Umbilical cord (tissue), 2 donors: ENCODE measurements around the gene LGALS1. TPM values are rescaled to one million over a fixed set of nuclear protein-coding genes. Genes with fewer than 3 reads are reported as not detected.

Experiments used
- DNase-seq: peaks from one replicate; pipeline ENCODE4 v3.0.0-alpha.2; 2015; ENCODE audit warnings: low spot score
- total RNA-seq: library from RNA; depleted of rRNA; stranded (reverse); fragments of >200 nt; gene quantifications from one replicate; pipeline ENCODE4 v1.2.3, GENCODE V29; 2014; ENCODE audit warnings: low replicate concordance; ENCODE audit not compliant: insufficient read depth

LGALS1 gene
- 1,243 TPM for total RNA-seq

DNA sequence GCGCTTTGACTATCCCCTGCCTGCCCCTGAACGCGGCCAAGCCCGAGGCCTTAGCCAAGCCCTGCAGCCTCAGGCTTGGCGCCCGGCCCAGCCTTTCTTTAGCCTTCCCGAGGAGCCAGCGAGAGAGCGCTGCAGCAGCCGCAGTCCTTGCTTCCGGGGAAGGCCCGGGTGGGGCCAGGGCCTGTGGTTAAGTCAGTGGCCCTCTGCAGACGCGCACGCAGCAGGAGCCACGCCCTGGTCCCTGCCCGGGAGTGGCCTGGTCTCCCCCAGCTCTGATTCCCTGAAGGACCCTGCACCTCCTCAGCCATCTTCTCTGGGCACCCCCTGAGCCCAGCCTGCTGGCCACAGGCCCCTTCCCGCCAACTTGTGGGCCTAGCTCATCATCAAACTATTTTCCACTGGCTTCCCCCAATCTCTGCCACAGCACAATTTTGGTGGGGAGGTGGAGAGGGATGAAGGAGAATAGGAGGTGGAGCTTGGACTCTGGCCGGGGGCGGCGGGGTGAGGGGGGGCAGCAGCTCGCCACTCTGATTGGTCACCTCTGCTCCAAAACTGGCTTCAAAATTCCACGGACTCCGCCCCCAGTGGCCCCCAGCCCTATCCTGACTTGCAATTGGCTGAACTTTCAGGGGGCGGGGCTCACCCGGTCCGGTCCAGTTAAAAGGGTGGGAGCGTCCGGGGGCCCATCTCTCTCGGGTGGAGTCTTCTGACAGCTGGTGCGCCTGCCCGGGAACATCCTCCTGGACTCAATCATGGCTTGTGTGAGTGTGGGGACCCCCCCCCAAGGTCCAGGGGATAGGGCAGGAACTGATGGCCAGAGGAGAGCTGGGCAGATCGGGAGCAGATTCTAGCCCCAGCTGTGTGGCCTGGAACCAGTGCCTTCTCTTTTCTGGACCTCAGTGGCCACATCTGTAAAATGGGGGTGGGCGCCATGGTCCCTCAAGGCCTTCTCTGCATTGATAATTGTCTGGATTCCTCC is at the start of gene LGALS1:
Gene LGALS1 (plus strand): TSS at position 686 of the 979 bp plus-strand sequence. CDS start 67 bp downstream, at position 753.
- peak; percentile 97 for DNase-seq

DNA sequence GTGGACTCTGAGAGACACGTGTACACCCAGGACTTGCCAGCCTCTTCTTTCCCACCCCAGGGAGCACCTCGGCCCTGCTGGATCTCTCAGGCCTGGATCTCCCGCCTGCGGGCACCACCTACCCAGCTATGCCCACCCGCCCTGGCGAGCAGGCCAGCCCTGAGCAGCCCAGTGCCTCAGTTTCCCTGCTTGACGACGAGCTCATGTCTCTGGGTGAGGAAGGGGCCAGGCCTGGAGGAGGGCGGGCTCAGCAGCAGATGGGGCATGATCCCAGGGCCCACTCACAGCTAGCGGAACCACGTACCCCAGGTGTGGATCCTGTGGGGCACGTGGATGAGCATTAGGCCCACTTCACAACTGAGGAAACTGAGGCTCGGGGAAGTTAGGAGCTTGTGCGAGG is 49.7 kb upstream of the LGALS1 start:
- no peak for DNase-seq

DNA sequence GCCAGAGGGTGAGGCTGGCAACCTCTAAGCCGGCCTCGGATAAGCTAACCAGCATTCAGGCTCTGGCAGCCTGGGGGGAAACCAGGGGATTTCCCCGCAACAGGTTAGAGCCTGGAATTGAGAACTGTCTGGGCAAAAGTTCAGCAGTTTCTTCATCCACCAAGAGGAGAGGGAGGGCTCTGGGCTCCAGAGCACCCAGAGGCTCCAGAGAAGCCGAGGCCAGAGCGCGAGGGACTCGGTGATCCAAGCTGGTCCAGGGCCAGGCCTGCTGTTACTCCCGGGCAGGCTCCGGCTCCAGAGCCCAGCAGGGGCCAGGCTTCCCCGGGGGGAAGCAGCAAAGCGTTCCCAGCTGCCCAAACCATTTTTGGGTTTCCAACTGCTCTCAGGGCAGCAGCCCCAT is 49.3 kb upstream of the LGALS1 start:
- peak; percentile 76 for DNase-seq

DNA sequence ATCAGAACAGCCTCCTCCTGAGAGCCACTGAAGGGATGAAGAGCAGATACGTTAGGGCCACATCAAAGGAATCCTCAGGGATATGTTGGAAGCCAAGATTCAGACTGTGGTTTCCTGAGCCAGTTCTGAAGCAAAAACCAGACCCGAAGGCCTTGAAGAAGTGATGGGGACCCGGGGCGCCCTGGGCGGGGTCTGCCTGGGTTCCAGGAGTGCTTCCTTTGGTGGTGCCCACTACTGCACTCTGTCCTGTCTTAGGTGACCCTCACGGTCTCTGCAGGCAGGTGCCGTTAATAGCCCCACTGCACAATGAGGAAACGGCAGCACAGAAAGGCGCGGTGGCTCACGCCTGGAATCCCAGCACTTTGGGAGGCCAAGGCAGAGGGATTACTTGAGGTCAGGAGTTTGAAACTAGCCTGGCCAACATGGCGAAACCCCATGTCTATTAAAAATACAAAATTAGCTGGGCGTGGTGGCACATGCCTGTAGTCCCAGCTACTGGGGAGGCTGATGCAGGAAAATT is 48.8 kb upstream of the LGALS1 start:
- no peak for DNase-seq

DNA sequence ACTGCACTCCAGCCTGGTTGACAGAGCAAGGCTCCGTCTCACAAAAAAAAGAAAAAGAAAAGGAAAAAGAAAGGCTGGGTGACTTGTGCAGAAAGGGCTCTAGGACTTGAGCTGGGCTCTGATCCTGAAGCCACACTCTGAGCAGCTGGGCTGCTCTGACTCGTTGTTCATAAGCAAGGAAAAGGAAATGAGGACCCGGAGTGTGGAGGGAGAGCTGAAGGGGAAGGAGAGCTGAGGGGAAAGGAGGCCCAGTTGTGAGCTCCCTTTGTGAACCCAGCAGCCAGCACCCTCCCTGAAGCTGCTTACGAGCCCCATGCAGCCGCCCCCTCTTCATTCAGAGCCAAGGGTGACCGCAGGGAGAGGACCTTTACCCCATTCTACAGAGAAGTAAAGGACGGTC is 48.3 kb upstream of the LGALS1 start:
- no peak for DNase-seq

DNA sequence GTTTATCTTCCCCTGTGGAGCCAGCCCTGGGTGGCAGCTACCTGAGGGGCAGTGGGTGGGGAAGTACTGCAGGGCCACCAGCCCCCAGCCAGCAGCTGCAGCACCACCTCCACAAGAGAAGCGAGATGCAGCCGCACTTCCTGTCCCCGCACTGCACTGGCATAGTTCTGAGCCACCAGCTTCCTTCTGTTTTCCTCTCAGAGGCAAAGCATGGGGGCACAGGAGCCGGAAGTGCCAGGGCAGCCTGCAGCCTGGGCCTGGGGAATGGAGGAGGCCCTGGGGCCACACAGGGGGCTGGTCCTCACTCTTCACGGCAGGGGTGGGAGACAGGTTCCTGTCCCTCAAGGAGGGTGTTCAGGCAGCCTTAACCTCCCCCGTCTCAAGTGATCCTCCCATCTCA is 47.9 kb upstream of the LGALS1 start:
- DNase-seq: no peak

DNA sequence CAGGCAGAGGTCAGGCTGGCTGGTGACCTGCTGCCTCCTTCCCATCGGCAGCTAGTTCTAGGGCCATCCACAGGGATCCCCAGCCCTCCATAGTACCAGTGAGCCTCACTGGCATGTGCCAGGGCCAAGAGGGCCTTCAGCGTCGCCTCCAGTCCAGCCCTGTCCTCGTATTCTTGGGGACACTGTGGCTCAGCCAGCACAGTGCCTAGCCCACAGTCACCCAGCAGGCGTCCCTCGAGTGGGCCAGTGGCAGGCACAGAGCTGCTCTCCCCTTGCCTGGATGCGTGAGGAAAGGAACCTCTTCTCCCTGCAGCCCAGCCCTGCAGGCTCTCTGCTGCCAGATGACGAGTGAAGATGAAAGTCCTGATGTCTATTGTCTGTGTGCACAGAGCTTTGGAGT is 46.6 kb upstream of the LGALS1 start:
- no peak for DNase-seq

DNA sequence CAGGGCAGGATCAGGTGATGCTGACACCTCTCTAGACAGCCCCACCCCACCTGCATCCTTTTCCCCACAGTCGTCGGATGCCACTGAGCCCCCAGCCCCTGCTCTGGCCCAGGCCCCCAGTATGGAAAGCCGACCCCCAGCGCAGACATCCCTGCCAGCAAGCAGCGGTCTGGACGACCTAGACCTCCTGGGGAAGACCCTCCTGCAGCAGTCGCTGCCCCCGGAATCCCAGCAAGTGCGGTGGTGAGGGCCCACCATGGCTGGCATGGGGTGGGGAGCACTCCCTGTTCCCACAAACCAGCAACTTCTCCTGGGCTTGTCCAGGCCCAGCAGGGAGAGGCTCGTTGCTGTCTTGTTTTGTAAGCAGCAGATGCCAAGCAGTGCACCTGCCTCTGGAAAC is 45.5 kb upstream of the LGALS1 start:
- no peak for DNase-seq

DNA sequence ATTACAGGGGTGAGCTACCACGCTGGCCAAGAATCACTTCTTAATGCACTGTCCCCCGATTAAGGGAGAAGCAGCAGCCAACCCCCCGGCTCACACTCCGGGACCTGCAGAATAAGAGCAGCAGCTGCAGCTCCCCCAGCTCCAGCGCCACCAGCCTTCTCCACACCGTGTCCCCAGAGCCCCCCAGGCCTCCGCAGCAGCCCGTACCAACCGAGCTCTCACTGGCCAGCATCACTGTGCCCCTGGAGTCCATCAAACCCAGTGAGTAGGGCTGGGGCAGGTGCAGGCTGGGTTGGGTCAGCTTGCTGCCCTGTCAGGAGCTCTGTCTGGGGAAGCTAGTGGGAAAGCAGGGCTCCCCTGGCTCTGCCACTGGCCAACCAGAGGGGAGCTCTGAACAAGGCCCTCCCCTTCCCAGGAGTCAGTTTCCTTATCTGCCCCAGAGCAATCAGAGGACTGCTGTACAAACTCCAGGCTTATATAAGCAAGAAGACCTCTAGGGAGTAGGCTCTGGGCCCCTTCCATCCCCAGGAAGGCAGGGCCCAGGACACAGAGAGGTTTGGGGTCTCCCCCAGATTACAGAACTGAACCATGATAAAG is 44.5 kb upstream of the LGALS1 start:
- DNase-seq: no peak

DNA sequence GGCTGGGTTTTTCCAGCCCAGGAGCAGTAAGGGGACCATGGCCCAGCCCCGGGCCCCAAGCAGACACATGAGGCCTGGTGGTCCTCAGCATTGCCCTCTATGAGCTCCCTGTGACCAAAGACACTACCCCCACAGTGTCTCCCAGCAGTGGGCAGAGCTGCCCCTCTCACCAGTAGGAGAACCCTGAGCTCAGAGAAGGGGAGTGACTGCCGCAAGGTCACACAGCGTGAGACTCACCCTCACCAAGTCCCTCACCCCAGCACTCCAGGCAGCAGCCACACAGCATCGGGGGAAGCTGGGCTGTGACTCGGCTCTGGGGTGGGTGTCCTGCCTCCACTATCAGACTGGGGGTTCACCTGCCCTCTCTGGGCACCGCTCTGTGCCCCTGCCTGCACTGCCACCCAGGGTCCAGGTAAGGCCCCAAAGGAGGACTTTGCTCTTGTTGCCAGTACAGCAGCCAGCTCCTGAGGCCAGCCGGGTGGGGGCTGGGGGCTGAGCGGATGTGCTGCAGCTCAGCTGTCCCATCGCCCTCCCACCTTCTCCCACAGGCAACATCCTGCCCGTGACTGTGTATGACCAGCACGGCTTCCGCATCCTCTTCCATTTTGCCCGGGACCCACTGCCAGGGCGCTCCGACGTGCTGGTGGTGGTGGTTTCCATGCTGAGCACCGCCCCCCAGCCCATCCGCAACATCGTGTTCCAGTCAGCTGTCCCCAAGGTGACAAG is 43.8 kb upstream of the LGALS1 start:
- no peak for DNase-seq

DNA sequence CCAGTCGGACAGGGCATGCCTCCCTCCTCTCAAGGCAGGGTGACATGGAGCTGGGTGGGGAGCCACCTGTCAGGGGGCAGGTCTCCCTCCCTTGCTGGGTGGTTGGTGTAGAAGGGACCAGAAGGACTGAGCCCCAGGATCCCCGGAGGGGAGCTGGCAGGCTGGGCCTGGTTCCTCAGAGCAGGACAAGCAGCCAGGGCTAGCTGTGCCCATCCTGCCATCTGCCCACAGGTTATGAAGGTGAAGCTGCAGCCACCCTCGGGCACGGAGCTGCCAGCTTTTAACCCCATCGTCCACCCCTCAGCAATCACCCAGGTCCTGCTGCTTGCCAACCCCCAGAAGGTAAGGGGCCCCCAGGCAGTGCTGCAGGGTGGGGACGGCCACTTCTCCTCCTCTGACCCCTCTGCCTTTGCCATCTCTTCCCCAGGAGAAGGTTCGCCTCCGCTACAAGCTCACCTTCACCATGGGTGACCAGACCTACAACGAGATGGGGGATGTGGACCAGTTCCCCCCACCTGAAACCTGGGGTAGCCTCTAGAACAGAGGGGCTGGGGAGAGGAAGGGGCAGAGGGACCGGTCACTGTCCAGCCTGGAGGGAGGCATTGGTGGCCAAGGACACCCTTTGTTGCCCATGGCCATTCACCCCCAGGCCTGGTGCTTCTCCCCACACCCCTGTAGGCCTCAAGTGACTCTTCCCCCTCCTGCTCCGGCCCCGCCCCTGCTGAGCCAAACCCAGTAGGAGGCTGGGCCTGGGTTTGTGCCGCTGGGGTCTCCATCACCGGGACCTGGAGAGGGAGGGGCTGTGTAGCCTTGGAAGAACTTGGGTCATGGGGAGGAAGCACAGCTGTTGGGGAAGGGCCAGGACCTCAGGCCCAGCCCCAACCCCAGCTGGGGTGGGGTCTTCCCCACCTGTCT is 43.0 kb upstream of the LGALS1 start:
- DNase-seq: no peak

DNA sequence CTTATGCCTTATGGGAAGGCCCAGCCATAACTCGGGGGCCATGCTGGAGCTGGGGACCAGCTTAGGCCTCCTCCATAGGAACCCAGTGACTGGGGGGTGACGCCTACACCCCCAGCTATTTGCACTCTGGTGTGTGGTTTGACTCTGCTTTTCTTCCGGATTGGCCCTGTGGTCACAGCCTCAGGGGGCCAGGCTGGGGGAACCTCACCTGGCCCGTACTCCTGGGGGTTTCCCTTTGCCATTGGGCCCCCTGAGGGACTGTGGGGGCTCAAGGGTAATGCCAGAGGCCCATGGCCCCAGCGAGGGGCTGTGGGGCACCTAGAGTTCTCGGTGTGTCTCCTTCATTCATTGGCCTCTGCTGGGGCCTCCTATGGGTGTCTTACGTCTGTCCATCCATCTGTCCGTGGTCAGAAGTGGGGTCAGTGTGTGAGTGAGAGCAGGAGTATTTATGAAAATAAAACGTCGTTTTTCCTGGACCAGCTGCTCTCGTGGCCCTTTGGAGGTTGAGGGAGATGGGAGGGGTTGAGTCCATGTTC is 42.3 kb upstream of the LGALS1 start:
- no peak for DNase-seq

DNA sequence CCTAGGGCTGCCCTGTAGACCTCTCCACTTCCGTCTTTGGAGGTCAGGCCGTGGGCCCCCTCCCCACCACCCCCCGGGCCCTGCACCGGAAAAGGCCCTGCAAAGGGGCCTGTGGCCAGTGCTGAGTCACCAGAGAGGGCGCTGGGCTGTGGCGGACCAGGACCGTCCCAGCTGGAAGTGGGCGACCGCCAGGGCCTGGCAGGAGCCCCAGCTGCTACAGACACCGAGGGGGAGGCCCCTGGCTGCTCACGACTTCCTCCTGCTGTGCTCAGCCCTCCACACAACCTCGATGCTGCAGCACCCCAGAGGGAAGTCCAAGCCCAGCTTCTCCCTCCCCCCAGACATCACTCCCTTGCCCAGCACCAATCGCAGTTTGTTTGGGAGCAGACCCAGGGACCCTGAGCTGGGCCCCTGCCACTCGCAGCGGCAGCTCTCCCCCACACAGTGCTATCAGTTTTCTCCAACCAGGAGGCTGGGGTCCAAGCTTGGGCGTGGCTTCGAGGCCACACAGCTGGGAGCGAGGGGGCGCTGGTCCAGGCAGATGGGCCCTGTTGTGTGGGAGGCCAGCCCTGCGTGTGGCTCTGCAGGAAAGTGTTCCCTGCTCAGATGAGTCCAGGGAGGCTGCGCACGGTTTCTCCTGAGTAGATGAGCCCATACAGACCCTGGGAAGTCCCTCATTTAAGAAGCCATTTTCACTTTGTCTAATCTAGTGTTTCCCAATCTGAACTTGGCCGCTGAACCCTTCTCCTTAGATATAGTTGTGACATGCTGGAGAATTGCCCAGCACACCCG is 41.6 kb upstream of the LGALS1 start:
- peak; percentile 96 for DNase-seq

DNA sequence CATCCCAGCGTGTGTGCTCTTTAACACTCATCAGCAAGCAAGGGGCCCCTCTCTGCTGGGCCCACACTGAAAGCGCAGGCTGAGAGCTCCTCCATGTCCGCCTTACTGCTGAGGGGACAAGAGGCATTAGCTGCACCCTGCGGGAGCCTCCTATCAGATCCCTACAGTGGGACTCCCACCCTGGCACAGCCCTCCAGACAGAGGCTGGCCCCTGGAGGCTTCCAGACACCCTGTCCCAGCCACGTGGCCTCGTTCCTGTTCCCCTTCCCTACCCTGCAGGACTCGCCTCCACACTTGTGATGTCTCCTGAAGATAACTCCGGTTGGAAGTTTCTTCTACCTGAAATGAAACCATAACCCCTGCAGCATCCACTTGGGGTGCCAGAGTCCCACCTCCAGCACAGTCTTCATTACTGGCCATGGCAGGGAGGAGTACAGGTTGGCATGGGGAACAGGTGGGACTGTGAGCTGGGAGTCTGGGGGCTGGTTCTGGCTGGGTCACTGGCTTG is 41.0 kb upstream of the LGALS1 start:
- no peak for DNase-seq

DNA sequence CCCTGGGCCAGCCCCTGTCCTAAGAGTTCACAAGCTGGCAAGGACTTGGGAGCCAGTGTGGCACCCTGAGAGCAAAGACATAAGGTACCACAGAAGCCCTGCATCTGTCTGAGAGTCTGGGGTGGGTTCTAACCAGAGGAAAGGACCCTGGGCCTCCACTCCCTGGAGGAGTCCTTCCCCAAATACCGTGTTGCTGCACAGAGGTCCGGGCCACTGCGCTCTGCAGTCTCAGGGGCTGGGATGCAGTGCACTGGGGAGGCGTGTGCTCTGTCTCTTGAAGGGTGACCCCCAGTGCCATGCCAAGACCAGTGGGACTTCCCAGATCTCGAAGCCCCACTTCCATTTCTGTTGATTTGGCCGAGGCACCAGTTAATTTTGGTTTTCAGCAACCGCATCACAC is 40.3 kb upstream of the LGALS1 start:
- DNase-seq: no peak

DNA sequence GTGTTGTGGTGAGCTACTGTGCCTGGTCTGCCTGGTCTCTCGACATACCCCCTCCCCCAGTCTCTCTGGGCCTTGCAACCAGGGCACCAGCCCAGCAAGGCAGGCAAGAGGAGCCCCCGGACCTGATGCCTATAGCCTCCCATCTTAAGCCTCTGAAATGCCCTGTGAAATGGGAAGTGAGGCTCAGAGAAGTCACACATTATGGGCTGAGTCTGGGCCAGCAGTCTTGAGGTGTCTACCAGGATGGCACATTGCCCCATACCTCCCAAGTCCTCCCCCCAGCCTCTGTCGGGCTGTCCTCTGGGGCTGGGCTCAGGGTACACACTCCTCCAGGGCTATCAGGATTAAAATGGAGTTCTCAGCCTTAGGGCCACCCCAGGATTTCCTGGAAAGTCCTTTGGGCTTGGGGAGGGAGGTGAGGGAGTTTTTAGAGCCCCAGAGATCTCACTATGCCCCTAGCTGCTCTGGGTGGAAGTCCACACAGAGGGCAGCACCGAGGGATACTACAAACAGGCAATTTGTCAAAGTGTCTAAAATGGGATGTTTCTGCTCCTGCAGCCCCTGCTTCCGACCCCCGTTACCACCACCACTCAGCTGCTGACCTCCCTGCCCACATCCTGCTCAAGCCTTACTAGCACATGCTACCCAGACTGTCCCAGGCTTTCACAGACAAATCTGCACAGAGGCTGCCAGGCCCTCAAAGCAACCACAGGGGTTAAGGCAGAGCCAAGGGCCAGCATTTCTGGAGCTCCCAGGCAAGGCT is 39.1 kb upstream of the LGALS1 start:
- DNase-seq: no peak

DNA sequence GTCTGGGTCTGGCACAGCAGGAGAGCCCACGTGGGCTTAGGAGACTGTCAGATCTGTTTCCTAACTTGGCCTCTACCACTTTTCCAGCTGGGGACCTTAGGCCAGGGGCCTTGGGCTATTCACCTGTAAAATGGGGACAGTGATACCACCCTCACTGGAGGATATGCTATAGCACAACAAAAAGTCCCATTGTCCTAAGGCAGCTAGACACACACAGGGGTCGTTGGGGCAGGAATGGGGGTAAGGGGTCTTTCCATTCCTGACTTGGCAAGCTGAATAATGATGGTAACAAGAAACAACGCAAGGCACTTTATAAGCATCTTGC is 38.5 kb upstream of the LGALS1 start:
- no peak for DNase-seq

DNA sequence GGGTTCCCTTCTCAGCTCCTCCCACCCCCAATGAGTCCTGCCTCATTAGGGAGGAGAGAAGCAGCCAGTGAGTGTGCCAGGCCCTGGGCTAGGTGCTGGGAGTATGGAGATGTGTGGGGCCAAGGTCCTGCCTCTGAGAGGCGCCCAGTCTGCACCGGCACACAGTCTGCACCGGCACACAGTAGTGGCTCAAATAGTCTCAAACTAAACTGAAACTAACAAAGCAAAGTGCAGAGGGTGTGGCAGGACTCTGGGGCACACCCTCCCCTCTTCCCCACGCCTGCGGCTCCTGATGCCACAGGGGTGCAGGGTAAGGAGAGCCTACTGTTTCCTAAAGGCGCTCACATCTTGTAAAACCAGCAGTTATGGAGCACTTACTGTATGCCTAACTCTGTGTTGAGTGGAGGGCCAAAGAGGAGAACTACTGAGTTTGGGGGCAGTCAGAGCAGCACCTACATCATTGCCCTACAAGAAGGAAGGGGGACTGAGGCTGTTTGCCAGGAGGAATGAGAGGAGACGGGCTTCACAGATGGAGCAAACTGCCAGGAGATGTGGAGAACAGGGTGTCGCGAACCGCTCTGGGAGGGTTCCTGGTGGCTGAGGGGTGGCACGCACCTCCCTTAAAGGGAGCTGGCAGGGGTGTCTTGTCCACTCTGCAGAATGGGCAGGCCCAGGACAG is 36.9 kb upstream of the LGALS1 start:
- no peak for DNase-seq
